ENCODE measurements around the gene SNRPA1.

GRCh38 chr15:101313041-101313761 lies 18.2 kb upstream of the SNRPA1 start:
- TF ChIP-seq POLR2A (IDR thresholded peaks at IDR 0.05) (no peak), CTCF (IDR thresholded peaks at IDR 0.05) (no peak)

Measured in uterus (tissue), 2 donors.